NCI-H526 treated with DMSO at 0.1 percent for 48 hours (cell line): ENCODE measurements around the gene BLMH.
A peak's percentile ranks its signal among the peaks of the same experiment; 100 is the strongest.
"Not testable (repeated sequence)": the region's sequence is repeated elsewhere in the genome, so short reads cannot be mapped to it uniquely, and the experiment has no call there.

ENCODE experiments used
- DNase-seq: peaks from one replicate; lab custom pipeline; 2025; lab: John Stamatoyannopoulos, UW

The BLMH gene

DNA sequence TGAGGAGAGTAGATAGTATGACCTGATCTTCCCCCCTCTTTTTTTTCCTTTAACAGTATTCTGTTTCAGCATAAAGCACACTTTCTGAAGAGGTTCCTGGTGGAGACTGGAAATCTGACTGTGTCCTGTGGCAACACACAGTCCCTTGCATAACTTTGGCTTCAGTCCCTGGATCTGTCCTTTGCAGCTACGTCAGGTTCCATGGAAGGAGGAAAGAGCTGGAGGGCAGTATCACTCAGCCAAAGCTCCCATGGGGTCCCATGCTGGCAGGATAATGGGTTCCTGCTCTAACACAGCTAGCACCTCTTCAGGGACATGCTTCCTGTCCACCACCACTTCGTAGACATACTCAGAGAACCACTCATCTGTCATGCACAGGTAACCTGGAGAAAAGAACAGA is 43.0 kb downstream of the BLMH start:
- DNase-seq, result no peak

DNA sequence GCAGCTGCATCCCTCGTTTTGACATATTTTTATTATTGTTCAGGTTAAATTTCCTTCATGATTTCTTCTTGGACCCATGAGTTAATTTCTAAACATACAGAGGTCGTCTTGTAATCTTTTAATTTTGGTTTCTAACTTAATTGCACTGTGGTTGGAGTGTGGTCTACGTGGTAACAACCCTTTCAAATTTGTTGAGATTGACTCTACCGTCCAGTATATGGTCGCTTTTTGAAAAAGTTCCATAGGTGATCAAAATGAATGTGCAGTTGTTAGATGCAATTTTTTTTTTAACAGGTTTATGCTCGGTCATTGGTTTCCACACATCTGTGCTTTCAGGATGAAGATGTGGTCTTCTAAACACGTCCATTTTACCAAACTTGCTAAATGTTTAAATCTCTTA is 45.3 kb downstream of the BLMH start:
- no peak for DNase-seq

DNA sequence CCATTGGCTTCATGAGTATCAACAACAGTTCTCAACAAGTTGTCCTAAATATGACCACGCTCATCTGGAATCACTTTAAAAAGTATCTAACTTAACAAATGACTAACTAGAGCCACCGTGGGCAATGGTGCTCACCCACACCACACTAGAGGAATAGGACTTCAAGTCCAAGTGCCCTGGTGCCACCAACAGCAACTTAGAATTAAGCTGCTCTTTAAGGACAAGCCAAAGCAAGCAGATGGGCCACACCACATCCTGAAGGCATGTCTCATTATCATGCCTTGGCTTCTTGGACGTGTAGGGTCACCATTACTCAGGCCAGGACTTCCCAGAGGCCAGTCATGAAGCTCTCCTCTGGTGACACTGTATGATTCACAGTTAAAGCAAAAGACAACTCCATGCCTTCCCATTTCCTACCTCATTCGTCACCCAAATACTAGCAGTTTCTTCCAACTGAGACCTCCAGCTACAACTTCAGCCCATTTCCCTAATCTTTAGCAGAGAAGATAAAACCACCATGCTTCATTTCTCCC is 46.8 kb downstream of the BLMH start:
- DNase-seq, result no peak

DNA sequence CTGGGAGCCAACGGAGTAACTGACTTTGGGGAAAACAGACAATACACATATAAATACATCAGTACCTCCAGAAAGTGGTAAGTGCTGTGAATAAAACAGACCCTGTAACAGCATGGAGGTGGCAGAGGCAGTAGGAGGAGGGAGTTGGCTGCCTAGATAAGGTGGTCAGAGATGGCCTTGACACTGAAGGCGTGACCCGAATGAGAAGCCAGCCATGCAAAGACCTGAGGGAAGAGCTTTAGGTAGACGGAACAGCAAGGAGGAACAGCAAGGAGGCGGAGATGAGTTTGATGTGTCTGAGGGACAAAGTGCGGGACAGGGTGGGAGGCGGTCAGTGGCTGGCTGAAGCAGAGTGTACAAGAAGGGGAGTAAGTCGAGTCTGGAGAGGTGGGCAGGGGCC is 48.2 kb downstream of the BLMH start:
- DNase-seq, result no peak

DNA sequence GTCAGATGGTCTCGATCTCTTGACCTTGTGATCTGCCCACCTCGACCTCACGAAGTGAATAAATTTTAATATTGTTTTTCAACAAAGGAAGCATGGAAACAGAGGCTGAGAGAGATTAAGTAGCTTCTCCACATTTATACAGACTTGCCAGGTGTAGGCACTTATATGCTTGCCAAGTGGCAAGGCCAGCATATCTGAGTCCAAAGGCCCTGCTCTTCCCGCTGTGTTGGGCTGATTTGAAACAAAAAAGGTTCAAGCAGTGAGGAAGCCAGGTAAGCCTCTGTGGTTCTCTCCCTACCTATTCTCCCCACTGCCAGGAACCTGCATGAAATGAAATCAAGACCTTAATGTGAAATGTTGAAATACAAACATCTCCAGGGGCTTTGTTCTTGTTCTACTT is 48.7 kb downstream of the BLMH start:
- no peak for DNase-seq

DNA sequence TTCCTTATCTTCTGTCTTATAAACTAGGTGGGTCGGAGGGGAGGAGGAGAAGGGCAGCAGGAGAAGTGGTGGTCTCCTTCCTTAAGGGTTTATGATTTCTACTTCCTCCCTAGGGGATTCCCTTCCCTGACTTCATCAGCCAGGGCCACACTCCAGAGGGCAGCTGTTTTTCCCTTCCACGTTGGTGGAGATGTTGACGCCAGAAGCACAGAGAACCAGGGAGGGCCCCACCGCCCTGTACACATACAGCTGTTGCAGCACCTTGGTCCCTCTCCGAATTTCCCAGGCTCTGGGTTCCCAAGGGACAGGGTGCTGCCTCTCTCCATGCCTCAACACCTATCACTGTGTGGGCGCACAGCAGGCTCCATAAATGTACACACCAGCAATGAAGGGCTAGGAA is 50.7 kb downstream of the BLMH start:
- DNase-seq, result no peak

DNA sequence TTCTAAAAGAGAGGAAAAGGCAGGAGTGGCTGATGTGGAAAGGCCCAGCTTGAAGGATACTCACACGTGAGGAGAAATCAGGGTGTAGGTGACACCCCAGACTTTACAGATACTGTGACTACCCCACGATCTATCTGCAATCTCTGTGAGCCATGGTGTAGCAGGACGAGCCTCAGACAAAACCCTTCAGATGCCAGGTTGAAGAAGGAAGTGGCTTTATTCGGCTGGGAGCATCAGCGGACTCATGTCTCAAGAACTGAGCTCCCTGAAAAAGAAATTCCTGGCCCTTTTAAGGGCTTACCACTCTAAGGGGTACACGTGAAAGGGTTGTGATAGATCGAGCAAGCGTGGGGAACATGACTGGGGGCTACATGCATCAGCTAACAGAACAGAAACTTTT is 51.6 kb downstream of the BLMH start:
- no peak for DNase-seq

DNA sequence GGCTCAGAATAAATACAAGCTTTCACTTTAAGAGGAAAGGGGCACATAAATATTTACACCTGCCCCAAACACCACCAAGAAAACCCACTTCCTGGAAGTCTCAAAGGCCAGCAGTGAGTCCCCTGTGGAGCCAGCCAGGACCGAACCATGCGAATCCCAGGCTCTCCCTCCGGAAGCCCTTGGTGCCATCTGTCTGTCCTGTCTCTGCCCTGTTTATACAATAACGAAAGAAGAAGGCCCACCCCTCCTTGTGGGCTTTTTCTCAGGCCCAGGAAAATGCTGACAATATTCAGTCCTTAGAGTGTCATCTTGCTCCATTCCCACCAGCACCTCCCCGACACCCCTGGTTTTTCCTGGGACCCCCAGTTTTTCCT is 52.7 kb downstream of the BLMH start:
- DNase-seq, result no peak

DNA sequence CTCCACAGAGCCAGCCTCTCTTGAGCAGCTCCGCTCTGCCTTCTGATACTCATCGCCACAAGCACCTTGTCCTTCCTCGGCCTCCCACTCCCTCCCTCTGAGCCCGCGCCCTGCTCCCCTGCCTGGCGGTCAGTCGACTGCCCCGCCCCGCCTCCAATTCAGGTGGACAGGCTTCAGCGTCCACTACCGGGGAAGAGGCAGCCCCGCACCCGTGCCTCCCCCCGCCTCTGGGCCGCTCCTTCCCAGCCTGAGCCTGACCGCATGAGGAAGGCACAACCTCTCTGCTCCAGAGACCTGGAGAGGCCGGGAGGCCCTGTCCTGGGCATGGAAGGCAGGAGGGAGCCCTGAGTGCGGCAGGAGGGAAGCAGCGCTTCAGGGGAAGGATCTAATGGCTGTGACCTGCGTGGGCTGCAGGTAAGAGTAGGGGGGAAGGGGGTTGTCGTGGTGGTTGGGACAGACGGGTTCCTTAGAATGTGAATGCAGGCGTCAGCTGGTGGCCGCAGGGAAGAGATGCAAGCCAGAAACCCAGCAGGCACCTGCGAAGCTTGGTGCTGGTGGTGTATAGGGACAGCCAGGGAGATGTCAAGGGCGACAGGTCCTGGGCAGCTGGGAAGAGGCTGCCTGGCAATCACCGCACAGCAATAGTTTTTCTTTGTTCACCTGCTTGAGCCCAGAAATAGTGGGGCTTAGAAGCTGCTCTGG is 53.2 kb downstream of the BLMH start:
- DNase-seq, result no peak

DNA sequence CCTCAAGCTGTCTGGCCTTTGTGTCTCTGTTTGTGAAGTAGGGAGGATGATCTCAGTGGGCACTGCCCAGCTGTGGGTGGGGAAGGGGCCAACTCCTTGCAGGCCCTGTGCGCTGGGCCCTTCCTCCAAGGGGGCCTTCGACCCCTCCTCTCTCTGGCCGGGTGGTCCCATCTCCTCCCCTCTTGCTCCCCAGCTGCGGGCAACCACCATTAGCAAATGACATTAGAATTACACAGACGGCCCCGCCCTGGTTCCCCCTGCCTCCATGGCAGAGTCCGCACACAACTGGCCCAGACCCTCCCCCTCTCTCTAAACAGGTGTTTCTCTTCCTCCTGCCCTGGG is 53.8 kb downstream of the BLMH start:
- DNase-seq, result no peak

DNA sequence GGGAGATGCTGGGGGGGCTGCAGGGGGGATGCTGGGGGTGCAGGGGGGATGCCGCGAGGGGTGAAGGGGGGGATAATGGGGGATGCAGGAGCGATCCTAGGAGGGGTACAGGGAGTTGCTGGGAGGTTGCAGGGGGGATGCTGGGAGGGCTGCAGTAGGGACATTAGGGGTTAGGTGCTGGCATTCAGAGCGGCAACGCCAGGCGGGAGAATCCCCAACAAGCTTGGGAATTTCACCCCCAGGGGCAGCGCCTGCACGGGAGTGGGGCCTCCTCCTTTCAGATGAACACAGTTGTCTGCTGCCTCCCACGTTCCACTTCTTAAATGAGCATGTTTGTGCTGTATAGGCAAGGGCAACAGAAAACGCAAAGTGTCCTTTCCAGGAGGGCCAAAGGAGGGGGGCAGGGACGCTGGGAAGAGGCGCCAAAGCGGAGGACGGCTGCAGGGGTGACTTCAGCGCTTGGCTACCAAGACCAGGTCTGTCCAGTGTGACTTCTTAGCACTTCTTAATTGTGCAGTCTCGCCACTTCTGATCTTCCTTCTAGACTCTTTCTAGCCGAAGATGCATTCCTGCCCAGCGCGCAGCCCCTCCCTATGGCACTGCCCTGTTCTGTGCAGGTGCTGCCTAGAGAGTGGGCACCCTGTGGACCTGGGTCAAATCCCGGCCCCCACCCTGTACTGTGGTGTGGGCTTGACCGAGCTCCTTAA is 54.3 kb downstream of the BLMH start:
- DNase-seq, result no peak

DNA sequence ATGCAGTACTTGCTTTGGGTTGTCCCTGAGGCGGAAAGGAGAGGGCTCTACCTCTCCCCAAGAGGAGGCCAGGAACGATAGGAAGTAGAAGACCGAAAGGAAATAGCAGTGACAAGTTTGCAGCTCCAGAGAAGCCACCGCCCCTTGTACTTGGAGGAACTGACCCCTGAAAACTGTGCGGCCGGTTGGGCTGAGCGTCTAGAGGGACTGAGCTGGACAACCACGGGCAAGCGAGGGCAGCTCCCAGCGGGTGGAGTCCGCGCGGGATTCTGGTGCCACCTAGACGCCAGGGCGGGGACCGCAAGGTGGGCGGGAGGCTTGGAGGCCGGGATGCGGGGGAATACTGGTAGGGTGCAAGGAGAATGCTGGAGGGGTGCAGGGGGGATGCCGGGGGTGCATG is 55.0 kb downstream of the BLMH start:
- DNase-seq, result peak; percentile 38

DNA sequence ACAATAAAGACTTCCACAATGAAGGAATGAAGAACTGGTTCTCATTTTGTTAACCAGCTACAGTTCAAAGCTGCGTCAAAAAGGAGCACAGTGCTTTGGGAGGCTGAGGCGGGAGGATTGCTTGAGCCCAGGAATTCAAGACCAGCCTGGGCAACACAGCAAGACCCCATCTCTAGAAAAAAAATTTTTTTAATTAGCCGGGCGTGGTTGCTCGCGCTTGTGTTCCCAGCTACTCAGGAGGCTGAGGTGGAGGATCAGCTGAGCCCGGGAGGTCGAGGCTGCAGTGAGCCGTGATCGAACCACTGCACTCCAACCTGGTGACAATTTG is 55.5 kb downstream of the BLMH start:
- no peak for DNase-seq

DNA sequence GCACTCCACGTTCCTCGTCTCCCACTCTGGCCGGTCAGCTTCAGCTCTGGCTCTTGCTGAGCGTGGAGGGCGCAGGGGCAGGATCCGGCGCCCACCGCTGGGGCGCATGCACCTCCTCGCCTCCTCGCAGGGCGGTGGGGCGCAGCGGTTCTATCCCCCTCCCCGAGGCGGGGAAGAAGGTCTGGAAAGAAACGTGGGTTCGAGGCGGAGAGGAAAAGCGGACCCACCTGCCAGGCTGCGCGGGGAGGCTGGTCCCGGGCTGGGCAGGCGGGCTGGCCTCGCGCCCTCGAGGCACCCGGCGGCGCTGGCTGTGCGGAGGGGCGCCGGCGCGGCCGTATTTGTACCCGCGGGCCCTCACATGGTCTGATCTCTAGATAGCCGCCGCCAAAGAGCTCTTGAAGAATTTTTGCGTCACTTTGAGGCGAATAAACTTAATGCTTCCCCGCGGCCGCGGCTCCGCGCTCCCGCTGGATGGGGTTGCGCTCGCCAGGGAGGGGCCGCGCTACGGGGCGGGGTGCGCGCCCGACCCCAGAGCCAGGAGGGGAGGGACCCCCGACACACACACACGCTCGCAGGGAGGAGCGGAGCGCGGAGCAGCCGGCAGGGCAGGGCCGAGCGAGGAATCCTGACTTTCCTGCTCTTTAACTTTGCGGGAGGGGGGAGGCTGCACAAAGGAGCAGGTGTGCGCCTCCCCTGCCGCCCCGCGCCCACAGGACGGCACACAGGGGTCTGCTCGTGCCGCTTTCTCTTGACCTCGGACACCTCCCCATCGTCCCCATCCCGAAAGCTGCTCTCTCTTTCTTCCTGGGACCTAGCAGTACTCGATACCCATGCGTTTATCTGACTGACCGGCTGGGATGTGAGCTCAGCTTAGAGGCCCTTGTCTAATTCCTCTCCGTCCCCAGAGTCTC is 56.1 kb downstream of the BLMH start, which contains the start of gene SLC6A4:
Gene SLC6A4 (minus strand): TSS at position 312 of the 911 bp plus-strand sequence. CDS start 13,739 bp downstream, outside the sequence.
- DNase-seq, result no peak

DNA sequence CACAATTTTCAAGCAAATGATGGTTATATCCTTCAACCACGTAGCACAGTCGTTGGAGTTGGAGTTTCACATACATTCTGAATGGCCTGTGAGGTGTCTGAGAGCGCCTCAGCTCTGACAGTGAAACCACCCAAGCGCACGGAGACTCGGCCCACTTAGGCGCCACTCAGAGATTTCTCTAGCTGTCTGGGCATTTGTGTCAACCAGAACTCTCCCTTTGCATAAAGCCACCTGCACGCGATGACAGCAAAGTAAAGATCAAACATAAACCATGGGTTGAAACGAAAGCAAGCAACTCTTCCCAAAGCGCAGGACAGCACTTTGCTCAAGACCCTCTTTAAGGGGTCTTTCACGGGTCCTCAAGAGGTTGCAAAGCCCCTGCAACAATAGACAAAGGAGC is 56.8 kb downstream of the BLMH start:
- DNase-seq, result peak; percentile 42

DNA sequence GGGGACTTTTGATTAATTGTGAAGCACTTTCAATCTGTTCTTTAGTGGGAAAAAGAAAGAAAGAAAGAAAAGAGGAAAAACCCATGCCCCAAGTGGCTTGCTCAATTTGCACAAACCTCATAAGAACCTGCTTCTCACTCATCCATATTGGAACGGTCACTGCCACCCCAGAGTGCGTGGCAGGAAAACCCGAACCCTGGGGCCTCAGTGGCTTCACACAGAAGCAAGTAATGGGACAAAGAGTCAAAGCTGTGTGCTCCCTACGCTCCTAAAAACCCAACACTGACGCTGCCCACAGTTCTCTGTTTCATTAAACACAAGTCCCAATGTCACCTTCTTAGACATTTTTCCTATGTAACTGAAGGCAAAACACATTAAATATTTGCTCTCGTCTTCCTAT is 57.4 kb downstream of the BLMH start:
- no peak for DNase-seq

DNA sequence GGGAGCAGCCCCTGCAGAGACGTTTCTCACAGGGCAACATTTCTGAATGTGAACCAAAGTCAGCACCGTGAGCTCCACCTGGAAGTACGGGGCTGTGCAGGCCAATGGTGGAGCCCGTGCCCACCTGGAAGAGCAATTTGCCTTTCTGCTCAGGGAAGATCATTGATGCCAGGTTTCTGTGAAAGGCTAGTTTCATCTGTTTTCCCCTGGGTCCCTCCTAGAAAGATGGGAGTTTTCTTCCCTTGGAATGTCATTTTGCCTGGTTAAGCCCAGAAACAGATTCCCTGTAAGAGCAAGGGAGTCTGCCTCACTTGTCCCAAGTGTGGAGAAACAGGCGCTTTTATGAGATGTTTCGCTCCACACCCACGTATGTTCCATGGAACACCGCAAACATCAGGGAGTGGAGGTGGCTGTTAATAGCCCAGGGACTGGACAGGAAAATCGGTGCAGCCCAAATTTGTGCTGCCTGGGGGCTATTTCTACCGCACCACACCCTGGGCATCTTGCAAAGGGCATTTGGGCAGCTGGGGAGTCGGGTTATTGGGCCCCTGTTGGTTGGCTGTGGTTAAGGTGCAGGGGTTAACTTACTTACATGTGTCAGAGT is 58.8 kb downstream of the BLMH start:
- no peak for DNase-seq

DNA sequence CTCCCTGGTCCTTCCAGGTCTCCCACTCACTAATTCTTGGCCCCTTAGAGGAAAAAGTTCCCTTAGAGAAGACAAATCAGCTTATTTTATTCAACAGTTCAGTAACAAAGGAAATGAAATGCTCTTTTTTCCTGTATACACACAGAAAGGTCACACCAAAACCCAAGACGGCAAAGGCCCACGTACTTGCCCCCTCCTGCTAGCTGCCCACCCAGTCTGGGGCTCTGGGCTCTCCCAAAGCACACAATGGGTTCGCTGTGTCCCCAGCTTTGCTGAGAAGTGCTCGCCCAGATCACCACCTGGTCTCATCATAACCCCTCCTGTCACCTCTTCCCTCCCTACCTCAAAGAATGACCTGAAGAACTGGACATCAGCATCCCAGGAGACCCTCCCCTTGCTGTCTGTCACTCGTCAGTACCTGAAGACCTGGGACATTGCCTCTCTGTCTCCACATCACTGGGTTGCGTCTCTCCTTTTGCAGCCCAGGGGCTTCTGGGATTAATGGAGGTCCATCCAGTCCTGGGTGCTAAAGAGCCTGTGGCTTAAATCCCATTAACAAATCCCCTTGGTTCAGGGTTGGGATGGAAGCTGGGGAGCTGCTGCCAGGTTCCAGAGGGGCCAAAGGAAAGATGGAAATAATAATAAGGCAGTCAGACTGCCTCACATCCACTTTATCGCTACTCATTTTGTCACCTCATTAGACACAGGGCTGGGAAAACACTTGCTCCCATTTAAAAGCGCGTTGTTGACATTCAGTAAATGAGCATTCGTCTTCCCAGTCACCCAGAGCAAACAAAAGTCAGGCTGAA is 59.5 kb downstream of the BLMH start:
- no peak for DNase-seq

DNA sequence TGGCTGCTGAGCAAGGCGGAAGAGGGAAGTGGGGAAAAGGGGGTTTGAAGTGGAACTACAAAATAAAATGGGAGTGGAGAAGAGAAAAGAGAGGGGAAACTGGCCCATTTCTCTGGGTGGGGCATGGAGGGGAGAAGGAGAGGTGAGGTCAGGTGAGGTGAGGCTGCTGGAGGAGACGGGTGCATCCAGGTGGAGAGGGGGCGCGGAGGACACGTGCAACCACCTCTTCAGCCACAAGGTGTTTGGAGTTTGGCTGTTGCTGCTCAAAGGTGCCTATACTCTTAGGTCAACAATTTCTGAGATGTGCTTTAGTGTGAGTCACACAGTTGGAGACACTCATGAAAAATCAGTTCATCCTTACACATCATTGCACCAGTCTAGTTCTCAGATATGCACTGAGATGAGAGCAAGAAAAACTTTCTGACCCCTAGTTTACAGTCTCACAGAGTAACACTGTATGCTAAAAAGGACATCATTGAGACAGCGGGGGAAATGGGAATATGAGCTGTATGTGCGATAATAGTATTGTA is 61.1 kb downstream of the BLMH start:
- DNase-seq, result no peak

DNA sequence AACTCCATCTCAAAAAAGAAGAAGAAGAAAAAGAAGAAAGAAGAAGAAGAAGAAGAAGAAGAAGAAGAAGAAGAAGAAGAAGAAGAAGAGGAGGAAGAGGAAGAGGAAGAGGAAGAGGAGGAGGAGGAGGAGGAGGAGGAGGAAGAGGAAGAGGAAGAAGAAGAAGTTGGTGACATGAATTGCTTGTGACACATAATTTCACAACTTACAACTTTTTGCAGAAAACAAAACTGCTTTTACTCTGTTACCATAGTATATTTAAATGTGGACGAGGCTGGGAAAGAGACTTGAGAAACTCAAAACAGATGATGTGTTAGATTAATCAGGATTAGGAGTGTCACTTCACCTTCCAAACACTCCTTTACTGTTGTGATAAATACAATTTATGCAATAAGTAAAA is 61.7 kb downstream of the BLMH start:
- DNase-seq, result not testable (repeated sequence)

DNA sequence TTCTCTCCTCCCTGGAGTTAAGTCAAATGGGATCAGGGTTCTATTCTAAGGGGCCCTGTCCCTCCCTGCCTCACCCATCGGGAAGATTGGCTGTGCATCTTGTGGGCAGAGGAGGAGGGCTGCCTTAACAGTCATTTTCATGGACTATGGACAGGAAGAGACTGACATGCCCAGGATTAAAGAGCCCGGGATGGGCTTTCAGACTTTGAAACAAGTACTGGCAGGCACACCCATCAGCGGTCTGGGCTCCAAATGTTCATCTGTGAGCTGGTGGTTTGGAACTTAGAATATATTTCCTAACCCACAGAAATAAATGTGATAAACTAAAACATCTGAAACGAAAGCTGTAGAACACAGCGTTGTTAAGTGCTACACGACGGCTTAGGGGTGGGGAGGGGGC is 62.7 kb downstream of the BLMH start:
- DNase-seq, result no peak
